Activated T-helper 1 cell treated with anti-CD3 and anti-CD28 coated beads, Interleukin-2, amount 50 U/mL, for 16 hours (primary cell): ENCODE measurements around the gene GPI.
"Not testable (repeated sequence)": the region's sequence is repeated elsewhere in the genome, so short reads cannot be mapped to it uniquely, and the experiment has no call there.

ENCODE experiments used
- DNase-seq, 2 donors: peaks; one replicate each; pipeline ENCODE4 v3.0.0-alpha.2; 2020; ENCODE audit warnings: low read depth in 1 of 2, low spot score in 1 of 2

Gene GPI

GRCh38 chr19:34364830-34365462 lies at the start of gene GPI:
Gene GPI, plus strand, starts transcription at chr19:34365196. Its CDS starts 71 bp downstream, at chr19:34365267.
- peak; percentile 37 to 65 for DNase-seq

- no peak for DNase-seq
Observed at GRCh38 chr19:34316247-34316646, 48.7 kb upstream of the GPI start.

- DNase-seq = no peak
Observed at GRCh38 chr19:34316741-34317301, 48.2 kb upstream of the GPI start.

- no peak for DNase-seq
Observed at GRCh38 chr19:34317311-34317927, 47.6 kb upstream of the GPI start.

- no peak for DNase-seq
Observed at GRCh38 chr19:34319230-34319585, 45.8 kb upstream of the GPI start.

GRCh38 chr19:34319785-34320184 lies 45.2 kb upstream of the GPI start:
- DNase-seq = no peak

GRCh38 chr19:34320277-34320676 lies 44.7 kb upstream of the GPI start:
- DNase-seq = no peak

- no peak for DNase-seq
Observed at GRCh38 chr19:34321735-34322134, 43.3 kb upstream of the GPI start.

GRCh38 chr19:34323433-34324204 lies 41.4 kb upstream of the GPI start:
- no peak for DNase-seq

GRCh38 chr19:34324320-34324719 lies 40.7 kb upstream of the GPI start:
- DNase-seq = no peak

- no peak for DNase-seq
Observed at GRCh38 chr19:34325181-34325580, 39.8 kb upstream of the GPI start.

- no peak for DNase-seq
Observed at GRCh38 chr19:34325981-34326787, 38.8 kb upstream of the GPI start.

GRCh38 chr19:34327851-34328250 lies 37.1 kb upstream of the GPI start:
- DNase-seq = no peak

GRCh38 chr19:34328982-34329381 lies 36.0 kb upstream of the GPI start:
- no peak for DNase-seq

GRCh38 chr19:34330116-34330515 lies 34.9 kb upstream of the GPI start:
- DNase-seq = no peak

GRCh38 chr19:34330596-34330995 lies 34.4 kb upstream of the GPI start:
- DNase-seq = not testable (repeated sequence)

- DNase-seq = not testable (repeated sequence)
Observed at GRCh38 chr19:34331596-34331995, 33.4 kb upstream of the GPI start.

- DNase-seq = no peak
Observed at GRCh38 chr19:34332027-34332760, 32.8 kb upstream of the GPI start.

GRCh38 chr19:34335914-34336313 lies 29.1 kb upstream of the GPI start:
- no peak for DNase-seq

- DNase-seq = no peak
Observed at GRCh38 chr19:34336781-34337271, 28.2 kb upstream of the GPI start.
